ENCODE measurements around the gene NTSR1.
A peak's percentile ranks its signal among the peaks of the same experiment; 100 is the strongest.

The NTSR1 gene

DNA sequence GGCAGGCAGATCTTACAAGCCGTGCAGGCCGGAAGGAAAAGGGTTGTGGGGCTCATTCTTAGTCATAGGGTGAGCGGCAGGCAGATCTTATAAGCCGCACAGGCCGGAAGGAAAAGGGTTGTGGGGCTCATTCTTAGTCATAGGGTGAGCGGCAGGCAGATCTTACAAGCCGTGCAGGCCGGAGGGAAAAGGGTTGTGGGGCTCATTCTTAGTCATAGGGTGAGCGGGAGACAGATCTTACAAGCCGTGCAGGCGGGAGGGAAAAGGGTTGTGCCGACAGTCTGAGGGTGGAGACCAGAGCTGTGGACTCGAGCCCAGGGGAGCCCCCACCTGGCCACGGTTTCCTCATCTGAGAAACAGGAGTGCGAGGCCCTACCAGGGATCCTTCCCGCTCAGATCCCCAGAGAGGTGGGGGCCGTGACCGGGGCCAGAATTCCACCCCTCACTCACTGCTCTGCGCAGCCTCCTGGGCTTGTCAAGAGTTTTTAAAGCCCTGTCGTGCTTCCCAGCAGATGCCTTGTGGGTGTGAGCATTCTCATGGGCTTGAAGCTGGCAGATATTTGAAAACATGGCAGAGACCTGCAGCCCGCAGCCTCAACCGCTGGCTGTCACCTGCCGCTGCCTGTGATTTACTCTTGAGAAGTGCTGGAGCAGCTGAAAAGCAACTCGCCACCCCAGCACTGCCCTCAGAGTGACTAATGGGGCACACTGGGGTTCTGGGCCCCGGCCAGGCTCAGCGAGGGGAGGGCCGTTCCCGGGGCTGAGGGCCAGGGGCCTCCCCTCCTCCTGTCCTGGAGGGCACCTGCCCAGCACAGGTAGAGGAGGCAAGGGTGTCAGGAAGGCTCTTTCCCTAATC is 31.9 kb downstream of the NTSR1 start:
- peak; percentile 92 for DNase-seq (ENCODE audit: low spot score)

DNA sequence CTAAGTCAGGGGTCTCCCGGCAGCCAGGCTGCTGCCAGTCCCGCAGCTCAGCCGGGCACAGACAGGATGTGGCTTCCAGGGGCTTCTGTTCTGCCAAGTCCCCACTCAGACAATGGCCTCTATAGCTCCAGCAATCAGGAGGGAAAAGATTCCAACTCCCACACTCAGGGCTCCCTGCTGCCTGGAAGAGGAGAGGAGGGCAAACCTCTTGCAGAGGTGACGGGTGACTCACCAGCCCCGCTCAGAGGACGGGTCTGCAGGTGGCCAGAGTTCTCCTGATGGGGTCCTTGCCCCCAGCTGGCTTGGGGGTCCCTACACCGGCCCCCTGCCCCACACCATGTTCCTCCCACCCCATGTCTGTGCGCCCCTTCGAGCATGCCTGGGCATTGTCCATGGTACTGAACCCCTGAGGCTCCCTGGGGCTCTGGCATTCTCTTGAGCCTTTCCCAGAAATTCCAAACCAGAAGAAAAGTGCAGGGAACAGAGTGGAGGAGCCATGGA is 32.6 kb downstream of the NTSR1 start:
- DNase-seq (ENCODE audit: low spot score): no peak

DNA sequence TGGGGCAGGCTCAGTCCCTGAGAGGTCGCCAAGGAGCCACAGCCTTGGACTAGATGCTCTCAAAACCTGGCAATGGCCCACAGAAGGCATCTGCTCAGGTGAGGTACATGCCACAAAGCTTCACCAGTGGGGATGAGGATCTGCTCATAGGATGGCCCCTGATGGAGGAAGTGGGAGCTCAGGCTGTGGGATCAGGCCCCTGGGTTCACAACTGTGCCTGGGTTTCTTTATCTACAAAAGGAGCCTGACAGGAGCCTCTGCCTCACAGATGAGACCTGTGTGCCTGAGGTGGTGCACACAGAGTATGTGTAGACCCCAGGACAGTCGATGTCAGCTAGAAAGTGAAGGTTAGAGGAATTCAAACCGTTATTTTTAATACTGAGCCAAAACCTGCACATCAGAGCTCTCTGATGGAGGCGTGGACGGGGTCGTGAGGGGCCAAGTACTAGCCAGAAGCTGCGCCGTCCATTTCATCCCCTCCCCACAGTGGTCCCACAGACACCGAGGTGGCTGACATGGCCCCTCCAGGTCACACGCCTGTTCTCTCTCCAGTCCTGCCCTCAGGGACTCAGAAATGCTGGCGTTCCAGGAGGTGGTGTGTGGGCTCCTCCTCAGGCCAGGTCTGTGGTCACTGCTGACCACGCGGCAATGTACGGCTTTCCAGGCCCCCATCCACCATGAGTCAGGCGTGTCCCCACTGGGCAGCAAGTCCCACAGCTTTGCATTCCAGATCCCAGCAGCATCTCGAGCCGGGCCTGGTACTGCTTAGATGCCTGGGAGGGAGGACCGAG is 33.3 kb downstream of the NTSR1 start:
- no peak for DNase-seq (ENCODE audit: low spot score)

DNA sequence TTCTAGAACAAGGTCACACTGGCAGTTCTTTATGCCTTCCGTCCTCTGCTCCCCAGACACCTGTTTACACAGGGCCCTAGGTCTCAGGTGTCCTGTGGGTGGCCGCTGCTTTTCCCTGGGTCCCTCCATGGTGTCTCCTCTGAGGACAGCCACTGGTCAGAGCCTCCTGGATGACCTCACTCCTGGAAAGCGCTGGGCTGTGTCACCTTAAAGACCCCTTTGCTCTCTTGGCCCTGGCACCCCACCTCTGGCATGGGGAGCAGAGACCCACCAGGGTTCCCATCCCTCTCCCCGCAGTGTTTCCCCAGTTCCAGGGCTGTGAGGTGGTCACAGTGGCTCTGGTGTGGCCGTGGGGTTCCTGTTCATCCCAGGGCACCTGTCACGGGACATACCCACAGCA is 33.9 kb downstream of the NTSR1 start:
- no peak for DNase-seq (ENCODE audit: low spot score)

DNA sequence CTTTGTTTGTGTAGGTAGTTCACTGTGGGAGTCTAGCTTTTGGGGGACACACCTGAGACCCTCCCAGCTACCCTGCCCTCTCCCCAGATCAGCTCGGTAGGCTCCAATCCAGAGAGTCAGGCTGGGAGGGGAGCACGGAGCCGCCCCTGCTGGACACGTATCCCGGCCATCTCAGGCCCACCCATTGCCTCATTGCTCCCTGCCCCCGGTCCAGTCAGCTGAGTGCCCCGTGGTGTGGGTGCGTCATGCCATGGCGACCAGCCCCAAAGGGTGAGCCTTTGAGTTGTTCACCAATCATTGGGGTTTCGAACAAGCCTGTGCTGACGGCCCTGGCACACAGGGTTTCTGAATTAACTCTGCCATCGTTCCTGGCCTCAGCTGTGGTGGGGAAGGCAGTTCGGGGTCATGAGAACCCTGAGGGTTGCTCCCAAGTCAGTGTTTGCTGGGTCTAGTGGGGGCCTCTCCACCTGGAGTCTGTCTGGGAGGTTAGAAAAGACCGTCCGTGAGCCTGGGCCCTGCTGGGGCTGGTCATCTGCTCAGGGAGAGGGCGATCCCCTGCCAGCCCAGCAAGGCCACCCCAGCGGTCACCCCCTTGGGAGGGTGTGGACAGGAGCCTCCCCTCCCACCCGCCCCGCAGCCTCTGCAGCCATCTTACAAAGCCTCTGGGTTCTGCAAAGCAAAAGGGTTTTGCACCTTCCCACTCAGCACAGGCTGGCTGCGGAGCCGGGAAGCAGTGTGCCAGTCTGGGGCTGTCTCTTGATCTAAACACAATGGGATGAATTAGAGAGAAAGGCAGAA is 34.5 kb downstream of the NTSR1 start:
- DNase-seq (ENCODE audit: low spot score): no peak

DNA sequence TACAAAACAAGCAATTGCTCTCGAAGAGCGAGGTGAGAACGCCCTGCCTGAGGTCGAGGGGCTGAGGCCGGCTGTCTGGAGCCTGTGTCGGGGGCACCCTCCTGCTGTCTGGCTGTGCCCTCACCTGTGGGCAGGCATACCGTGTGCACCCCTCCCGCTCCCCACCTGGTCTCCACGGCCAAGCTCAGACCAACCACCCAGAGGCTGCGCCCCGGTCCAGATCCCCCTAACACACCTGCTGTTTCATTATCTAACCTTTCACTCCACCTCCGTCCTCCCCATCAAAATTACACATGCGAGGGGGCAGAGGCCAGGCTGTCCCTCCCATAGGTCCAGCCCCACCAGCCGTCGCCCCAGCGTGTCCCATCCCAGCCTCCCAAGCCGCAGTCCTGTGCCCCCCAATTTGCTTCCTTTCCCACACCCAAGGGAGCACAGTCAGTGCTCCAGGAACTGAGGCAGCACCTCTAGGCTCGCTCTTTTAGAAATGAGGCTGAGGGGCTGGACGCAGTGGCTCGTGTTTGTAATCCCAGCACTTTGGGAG is 35.2 kb downstream of the NTSR1 start:
- no peak for DNase-seq (ENCODE audit: low spot score)

DNA sequence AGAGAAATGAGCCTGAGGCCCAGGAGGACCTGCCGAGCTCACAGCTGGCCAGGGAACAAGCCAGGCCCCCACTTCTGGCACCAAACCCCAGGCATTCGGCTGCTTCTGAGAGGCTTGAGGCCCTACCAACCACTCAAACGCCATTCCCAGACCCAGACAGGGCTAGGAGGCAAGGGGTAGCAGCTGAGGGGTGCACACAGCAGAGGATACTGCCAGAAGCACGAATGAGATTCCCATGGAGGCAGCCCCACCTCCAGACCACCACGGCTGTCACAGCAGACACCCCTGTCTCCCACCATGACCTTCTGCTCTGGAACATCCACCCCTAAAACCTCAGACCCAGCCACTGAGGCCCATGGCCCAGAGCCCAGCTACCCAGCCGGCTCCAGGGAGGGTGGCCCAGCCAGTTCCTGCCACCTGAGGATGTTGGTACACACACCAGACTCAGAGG is 36.1 kb downstream of the NTSR1 start:
- no peak for DNase-seq (ENCODE audit: low spot score)

DNA sequence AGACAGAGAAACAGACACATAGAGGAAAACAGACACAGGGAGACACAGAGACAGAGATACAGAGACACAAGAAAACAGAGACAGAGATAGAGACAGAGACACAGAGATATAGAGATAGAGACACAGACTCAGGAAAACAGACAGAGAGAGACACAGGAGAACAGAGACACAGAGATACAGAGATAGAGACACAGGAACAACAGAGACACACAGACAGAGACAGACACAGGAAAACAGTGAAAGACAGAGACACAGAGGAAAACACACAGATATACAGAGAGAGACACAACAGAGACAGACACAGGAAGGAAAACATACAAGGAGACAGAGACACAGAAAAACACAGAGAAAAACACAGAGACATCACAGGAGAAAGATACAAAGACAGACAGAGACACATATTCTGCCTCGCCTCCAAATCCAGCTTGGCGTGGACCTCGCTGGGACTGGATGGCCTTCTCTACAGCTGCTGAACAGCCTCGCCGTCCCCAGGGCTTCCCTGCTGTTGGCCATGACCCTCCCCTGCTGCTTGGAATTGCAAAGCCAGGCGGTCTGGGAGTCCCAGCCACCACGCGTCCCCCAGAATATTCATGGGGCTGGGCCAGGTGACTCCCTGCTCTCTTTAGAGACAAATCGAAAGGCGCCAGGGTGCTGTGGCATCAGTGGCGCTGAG is 36.8 kb downstream of the NTSR1 start:
- no peak for DNase-seq (ENCODE audit: low spot score)

DNA sequence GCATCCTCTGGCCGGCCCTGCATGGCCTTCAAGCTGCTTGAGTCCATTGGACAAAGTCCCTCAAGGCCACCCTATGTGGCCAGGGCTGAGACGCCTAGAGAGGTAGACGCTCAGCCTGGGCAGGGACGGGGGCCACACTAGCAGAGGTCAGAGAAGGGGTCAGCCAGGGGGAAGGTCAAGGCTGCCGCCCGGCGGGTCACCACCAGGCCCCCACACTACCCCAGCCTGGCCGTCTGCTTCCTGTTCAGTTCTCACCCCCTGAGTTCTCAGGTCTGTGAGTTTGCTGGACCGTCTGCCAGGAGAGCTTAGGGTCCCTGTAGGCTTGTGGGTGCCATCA is 37.3 kb downstream of the NTSR1 start:
- DNase-seq (ENCODE audit: low spot score): no peak

DNA sequence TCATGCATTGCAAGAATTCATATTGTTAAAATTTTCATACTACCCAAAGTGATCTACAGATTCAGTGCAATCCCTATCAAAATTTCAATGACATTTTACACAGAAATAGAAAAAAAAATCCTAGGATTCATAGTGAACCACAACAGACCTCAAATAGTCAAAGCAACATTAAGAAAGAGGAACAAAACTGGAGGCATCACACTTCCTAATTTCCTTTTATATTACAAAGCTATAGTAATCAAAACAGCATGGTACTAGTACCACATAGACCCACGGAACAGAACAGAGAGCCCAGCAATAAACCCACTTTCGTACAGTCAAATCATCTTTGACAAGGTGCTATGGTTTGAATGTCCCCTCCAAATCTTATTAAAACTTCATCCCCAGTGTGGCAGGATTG is 39.7 kb downstream of the NTSR1 start:
- DNase-seq (ENCODE audit: low spot score): no peak

DNA sequence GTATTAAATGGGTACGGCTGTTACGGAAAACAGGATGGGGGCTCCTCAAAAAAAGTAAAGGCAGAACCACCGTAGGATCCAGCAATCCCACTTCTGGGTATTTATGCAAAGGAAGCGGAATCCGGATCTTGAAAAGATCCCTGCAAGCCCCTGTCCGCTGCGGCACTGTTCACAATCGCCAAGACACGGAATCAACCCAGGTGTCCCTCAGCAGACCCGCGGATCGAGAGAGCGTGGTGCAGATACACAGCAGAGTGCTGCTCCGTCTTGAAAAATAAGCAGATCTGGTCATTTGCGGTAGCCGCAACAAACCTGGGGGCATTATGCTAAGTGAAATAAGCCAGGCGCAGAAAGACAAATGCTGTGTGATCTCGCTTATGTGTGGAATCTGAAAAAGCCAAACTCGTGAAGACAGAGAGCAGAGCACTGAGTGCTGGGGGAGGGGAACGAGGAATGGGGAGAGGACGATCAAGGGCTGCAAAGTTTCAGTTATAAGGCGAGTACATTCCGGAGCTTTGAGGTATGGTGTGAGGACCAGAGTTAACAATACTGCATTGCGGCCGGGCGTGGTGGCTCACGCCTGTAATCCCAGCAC is 41.3 kb downstream of the NTSR1 start:
- DNase-seq (ENCODE audit: low spot score): no peak

DNA sequence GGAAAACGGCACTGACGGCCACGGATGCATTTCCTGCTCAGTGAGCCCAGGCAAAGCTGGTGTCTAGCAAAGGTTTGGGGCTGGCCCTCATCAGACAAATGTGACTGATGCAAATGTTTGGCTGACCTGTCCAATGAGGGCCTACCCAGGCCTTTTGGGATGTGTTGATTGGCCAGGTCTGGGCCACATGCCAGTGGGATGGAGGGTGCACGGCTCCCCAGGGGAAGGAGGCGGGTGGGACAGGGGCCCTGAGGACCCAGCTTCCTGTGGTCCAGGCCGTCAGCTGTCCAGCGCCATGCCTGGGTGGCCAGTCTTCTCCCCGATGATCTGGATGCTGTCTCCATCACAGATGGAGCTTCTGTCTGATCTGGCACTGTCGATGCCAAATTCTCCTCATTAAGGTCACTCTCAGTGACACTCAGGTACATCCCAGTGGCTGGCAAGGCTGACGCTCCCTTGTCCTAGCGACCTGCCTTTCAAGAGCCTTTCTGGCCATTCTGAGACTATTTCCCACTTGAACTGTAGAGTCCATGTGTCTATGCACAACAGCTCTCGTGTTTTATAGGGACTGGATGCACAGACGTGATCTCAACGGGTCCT is 43.0 kb downstream of the NTSR1 start:
- DNase-seq (ENCODE audit: low spot score): no peak

DNA sequence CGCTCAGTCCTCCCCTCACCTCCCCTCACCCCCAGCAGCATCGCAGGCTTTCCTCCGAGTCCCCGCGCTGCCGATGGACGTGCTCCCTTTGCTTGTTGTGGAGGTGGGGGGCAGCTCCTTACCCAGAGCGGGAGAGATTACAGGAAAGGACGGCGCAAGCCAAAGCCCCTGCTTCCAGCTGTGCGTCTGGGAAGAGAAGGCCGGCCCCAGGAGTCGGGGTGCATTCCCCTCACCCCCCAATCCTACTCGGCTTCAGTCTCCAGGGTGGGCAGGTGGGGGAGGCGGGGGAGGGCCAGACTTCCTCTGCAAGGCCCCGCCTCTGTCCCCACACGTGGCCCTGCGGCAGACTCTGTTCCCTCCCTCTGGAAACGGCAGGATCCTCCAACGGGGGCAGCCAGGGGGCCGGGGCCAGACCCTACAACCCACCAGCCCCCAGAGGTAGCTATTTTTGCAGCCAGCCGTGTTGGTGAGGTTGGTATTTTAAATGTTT is 43.6 kb downstream of the NTSR1 start:
- DNase-seq (ENCODE audit: low spot score): no peak

DNA sequence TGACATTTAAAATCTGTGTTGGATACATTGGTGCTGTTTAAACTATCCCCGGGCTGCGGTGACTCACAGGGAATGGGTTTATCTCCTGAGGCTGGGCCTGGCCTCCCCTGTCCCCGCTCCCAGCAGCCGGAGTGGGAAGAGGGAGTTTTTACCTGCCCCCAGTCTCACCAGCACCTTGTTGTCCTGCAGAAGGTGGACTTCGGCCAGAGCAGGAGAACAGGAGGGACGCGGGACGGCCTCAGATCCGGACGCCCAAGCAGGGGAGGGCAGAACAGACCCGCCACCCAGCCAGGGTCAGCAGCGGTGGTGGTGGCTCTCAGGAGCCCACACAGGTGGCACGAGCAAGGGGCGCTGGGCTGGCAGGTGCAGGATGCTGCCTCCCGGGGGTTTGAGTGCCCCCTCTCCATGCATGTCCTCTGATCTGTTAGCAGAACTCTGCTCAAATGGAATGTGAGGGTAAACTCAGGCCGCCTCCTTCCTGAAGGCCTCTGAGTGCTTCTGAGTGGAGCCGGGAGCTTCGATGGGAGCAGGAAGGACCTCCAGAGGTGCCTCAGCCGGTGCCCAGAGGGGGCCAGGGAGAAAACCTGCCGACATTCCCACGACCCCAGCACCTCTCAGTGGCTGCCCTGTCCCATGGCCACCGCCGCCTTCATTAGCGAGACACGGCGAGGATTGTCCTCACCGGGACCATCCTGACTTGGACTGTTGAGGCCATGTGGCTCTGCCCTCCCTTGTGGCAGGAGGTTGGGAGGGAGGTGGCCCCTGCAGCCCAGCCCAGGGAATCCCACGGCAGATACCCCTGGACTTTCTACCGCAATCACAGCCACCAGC is 44.2 kb downstream of the NTSR1 start:
- no peak for DNase-seq (ENCODE audit: low spot score)

DNA sequence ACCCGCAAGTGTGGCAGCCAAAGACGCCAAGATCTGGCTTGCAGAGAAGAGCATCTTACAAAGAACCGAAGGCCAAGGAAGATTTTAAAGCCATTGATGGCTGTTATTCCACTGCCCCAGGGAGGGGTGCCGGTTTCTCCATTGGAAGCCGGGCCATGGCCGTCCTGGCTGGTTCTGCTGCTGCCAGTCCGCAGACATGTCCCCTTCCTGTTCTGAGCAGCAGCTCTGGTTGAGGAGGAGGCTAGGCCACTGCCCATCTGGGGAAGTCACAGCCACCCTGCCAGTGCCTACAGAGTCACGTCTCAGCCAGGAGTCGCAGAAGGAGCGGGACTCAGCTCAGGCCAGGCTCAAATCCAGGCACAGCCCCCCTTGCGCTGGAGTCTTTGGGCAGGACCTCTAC is 45.0 kb downstream of the NTSR1 start:
- no peak for DNase-seq (ENCODE audit: low spot score)

DNA sequence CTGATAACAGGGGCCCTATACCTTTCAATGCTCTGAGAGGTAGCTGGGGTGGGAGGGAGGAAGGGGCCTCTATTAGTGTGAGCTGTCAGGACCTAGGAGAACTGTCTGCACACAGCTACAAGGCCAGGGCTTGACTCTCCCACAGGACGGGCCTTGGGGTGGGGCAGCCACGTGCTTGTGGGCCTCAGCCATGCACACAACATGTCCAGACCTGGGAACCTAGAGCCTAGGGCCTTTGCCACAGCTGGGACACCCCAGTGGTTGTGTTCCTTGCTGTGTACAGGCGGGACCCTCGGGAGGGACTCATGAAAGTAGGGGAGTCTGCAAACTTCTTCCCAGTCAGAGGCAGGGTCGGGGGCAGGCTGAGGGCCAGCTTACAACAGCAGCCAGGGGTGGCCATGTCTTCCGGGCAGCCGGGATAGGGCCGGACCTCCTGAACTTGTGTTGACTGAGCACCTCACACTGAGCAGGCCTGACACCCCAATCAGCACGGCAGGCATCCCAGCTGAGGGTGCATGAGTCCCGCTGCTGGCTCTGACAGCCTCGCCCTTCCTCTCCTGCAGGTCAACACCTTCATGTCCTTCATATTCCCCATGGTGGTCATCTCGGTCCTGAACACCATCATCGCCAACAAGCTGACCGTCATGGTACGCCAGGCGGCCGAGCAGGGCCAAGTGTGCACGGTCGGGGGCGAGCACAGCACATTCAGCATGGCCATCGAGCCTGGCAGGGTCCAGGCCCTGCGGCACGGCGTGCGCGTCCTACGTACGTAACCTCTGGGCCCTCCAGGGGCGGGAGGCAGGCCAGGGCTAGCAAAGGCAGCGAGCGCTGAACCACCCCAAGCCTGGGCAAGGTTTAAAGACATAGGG is 45.7 kb downstream of the NTSR1 start:
- no peak for DNase-seq (ENCODE audit: low spot score)

DNA sequence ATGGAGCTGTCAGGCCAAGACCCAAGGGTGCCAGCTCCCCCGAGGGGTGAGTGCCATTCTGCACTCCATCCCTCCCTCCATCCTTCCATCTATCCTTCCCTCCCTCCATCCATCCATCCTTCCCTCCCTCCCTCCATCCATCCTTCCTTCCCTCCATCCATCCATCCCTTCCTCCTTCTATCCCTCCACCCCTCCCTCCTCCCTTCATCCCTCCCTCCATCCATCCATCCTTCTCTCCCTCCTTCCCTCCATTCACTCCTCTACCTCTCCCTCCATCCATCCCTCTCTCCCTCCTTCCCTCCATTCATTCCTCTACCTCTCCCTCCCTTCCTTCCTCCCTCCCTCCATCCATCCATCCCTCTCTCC is 46.3 kb downstream of the NTSR1 start:
- DNase-seq (ENCODE audit: low spot score): no peak

DNA sequence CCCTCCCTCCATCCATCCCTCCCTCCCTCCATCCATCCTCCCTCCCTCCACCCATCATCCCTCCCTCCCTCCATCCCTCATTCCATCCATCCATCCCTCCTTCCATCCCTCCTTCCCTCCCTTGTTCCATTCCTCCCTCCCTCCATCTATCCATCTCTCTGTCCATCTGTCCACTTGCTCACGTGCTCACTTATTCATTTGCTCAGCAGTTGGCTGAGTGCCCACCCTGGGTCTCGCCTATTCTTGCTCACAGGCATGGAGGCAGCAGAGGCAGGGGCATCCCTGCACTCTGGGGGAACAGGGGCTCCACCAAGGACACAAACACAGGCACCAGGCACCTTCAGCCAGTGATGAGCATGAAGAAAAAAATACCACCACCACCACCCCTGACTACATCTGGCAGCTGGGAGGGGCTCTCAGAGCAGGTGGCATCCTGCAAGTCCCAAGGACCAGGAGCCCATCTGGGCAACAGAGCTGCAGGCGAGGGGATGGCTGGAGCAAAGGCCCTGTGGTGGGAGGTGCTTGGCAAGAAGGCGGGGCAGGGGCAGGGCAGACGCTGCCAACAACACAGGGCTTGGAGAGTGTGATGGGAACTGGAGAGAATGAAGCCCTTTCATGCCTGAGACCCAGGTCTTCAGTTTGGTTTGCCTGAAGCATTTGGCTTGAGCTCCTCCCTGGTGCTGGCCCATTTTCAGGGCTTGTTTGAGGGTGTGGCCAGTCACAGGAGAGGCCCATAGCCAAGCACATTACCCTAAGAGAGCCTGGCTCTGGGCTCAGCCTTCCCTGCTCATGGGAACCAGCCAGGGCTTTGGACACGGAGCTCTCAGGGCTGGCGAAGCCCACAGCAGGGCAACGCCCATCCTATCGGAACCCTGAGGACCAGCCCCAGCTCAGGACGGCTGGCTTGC is 47.4 kb downstream of the NTSR1 start:
- DNase-seq (ENCODE audit: low spot score): no peak
